GM12892 (cell line): Measurements from ENCODE around the gene RALGPS1.

ENCODE experiments used
- POLR2A ChIP-seq: IDR thresholded peaks from 2 replicates; pipeline ENCODE4 v1.6.1; 2011; ENCODE audit warnings: low read depth, low read length, control low read depth
- POLR2AphosphoS5 ChIP-seq: IDR thresholded peaks from 2 replicates; pipeline ENCODE4 v1.6.1; 2011; ENCODE audit warnings: low read depth, low read length, control low read depth
- TAF1 ChIP-seq: IDR thresholded peaks from 2 replicates; pipeline ENCODE4 v1.6.1; 2011; ENCODE audit warnings: low read depth, mild to moderate bottlenecking, control low read depth, low read length, borderline replicate concordance

DNA sequence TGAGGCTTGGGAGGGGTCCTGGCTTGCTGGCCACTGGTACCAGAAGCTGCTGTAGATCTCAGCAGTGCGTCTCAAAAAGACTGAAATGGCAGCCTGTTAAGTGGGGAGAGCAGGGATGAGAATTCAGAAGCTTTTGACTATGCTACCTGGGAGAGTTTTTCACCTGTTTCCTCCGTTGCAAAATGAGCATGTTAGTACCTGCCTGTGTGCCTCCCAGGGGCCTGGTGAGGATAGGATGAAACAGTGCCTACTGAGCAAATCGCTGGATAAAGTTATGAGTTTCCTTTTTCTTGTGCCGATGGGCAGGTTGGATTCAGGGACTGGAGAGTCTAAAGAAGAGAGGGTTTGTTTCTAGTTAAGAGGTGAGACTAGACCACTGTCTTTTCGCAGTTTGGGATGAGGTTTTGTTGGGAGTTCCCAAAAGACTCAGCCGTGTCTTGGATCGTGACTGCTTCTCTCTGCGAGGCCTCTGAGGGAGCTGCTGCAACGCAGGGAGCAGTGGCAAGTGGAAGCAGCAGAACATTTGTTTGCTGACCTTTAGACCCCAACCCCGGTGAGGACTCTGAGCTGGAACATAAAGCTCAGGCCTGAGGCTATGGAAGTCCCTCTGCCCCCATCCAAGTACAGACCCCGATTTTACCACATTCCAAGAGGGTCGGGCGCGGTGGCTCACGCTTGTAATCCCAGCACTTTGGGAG, 1.4 kb downstream of the RALGPS1 start:
- TF ChIP-seq POLR2AphosphoS5 = no peak
- TF ChIP-seq POLR2A = no peak
- TF ChIP-seq TAF1 = no peak
